HEK293 (cell line): ENCODE data around the gene NPHP1.
"Not testable (repeated sequence)": the region's sequence is repeated elsewhere in the genome, so short reads cannot be mapped to it uniquely, and the experiment has no call there.

Source experiments
- ZBTB1 ChIP-seq: fragments of 450-650 bp; formaldehyde crosslinking; IDR thresholded peaks from 2 replicates; pipeline ENCODE4 v1.5.1; 2016; ENCODE audit warnings: missing biosample characterization, missing genetic modification characterization
- ZNF146 ChIP-seq: fragments of 450-650 bp; formaldehyde crosslinking; IDR thresholded peaks from 2 replicates; pipeline ENCODE4 v1.5.1; 2016; ENCODE audit warnings: missing biosample characterization, missing genetic modification characterization
- ZNF223 ChIP-seq: fragments of 450-650 bp; formaldehyde crosslinking; IDR thresholded peaks from 2 replicates; pipeline ENCODE4 v1.5.1; 2016; ENCODE audit warnings: missing biosample characterization, missing genetic modification characterization
- ZNF558 ChIP-seq: fragments of 450-650 bp; formaldehyde crosslinking; IDR thresholded peaks from 2 replicates; pipeline ENCODE4 v1.5.1; 2016; ENCODE audit warnings: missing biosample characterization, missing genetic modification characterization
- ZNF639 ChIP-seq: fragments of 450-650 bp; formaldehyde crosslinking; IDR thresholded peaks from 2 replicates; pipeline ENCODE4 v1.5.1; 2016; ENCODE audit warnings: missing biosample characterization, missing genetic modification characterization
- ZNF785 ChIP-seq: fragments of 450-650 bp; formaldehyde crosslinking; IDR thresholded peaks from 2 replicates; pipeline ENCODE4 v1.5.1; 2016; ENCODE audit warnings: missing biosample characterization, missing genetic modification characterization
- TF ChIP-seq, protein P1 (sequence below): fragments of 450-650 bp; formaldehyde crosslinking; IDR thresholded peaks from 2 replicates; pipeline ENCODE4 v1.5.1; 2016; ENCODE audit warnings: missing biosample characterization, missing genetic modification characterization

GRCh38 chr2:110083757-110084156 is 121.1 kb downstream of the NPHP1 start:
- TF ChIP-seq ZNF146; ZNF785 (tag by site-specific recombination); ZNF223 (tag by site-specific recombination); ZBTB1; ZNF558 (tag by site-specific recombination); ZNF639 (tag by site-specific recombination): not testable (repeated sequence)
- TF ChIP-seq, protein P1, sequence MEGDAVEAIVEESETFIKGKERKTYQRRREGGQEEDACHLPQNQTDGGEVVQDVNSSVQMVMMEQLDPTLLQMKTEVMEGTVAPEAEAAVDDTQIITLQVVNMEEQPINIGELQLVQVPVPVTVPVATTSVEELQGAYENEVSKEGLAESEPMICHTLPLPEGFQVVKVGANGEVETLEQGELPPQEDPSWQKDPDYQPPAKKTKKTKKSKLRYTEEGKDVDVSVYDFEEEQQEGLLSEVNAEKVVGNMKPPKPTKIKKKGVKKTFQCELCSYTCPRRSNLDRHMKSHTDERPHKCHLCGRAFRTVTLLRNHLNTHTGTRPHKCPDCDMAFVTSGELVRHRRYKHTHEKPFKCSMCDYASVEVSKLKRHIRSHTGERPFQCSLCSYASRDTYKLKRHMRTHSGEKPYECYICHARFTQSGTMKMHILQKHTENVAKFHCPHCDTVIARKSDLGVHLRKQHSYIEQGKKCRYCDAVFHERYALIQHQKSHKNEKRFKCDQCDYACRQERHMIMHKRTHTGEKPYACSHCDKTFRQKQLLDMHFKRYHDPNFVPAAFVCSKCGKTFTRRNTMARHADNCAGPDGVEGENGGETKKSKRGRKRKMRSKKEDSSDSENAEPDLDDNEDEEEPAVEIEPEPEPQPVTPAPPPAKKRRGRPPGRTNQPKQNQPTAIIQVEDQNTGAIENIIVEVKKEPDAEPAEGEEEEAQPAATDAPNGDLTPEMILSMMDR (tag by site-specific recombination), result not testable (repeated sequence)
